Hepatic stellate cell (primary cell): ENCODE results near the gene GFM1.
"Not testable (repeated sequence)": the region's sequence is repeated elsewhere in the genome, so short reads cannot be mapped to it uniquely, and the experiment has no call there.

Source experiments
- DNase-seq: peaks from one replicate; pipeline ENCODE4 v3.0.0; 2011; ENCODE audit warnings: low spot score

Gene GFM1

DNA sequence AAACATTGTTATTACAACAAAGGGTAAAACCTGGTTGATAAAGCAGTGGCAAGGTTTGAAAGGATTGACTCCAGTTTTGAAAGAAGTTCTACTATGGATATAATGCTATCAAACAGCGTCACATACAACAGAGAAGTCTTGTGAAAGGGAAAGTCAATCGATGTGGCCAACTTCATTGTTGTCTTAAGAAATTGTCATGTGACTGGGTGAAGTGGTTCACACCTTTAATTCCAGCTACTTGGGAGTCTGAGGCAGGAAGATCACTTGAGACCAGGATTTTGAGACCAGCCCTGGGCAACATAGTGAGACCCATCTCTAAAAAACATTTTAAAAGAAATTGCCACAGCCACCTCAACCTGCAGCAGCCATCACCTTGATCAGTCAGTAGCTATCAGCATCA lies 34.4 kb downstream of the GFM1 start:
- DNase-seq, result no peak

DNA sequence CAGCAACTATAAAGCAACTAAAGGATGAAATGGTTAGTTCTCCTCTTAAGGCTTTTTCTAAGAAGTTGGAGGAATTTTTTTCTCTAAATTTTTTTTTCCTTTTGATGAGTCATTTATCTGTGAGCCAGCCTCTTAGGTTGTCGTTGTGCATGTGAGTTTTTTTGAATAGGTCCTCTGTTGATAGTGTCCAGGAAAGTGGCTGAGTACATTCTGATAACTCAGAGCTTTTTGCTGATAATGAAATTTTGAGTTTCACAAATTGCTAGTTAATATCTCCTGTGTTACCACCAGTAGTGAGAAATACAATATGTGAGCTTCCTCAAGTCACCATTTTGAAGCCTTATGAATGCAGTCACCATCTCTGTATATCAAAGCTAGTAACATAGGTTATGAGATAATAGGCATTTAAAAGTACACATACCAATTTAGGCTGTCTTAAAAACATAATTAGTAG lies 35.2 kb downstream of the GFM1 start:
- DNase-seq, result peak; percentile 22

DNA sequence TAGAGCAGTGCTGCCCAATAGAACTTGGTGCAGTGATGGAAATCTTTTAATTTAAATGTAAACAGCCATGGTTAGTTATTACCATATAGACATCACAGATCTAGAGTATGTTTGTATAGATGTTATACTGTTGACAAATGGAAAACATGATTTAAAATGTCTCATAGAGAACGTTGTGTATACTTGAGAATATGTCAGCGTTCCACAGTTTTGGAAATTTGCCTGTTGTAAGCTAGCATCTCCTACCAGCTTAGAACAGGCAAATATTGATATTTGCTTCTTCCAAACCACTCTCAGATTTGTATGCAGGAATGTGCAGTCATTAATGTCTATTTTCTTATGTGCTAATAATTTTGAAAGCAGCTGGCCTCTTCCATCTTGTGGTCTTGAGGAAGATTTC lies 36.5 kb downstream of the GFM1 start:
- DNase-seq, result no peak

DNA sequence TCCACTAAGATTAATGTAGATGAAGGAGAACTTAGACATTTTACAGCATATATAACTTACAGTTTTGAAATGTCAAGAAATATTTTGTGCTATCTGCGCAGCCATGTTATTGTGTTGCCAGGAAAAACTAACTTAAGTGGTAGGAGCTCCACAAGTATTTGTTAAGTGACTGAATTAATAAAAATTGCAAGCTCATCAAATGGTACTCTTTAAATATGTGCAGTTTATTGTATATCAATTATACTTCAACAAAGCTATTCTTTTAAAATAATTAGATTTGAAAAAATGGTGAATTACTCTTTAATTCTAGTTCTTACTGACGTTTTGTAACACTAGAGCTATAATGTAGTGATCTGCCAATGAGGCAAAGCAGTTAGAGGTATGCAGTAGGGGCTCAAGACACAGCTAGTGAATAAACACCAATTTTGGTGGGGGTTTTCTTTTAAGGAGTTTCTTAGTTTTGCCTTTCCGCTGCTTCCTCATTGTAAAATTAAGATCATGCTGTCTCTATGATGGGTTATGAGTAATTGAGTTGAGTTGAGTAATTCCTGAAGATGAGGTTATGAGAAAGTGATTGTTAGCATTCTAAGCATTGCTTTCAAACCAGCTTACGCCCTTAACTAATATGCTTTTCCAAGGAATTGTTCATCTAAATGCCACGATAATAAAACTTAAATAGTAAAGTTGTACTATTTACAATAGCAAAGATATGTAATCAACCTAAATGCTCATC lies 39.1 kb downstream of the GFM1 start:
- DNase-seq, result no peak

DNA sequence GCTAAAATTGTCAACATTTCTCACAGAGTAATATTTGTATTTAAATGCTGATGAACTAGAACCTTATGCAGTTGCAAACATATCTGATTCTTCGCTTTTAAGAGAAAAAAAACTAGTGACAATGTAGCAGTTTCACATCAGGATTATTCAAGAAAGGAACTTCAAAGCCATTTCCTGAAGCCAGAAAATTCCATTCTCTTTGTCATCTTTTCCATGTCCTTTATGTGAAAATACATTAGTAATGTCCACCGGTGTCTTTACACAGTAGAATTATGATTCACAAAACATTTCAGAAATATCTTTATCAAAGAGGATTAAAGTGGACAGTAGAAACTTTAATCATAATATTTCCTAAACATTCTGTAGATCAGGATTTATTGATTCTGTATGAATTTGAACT lies 40.8 kb downstream of the GFM1 start:
- no peak for DNase-seq

DNA sequence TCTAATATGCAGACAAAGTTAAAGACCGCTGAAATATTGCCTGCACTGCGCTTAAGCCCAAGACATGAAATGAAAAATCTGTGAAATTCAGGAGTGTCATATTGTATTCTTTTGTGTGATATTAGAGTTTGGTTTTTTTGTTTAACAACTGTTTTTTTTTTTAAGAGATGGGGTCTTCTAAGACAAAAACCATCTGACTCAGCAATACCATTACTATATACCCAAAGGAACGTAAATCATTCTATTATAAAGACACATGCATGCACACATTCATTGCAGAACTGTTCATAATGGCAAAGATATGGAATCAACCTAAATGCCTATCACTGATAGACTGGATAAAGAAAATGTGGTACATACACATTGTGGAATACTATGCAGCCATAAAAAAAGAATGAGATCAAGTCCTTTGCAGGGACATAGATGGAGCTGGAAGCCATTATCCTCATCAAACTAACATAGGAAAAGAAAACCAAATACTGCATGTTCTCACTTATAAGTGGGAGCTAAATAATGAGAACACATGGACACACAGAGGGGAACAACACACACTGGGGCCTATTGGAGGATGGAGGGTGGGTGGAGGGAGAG lies 49.6 kb downstream of the GFM1 start:
- not testable (repeated sequence) for DNase-seq

DNA sequence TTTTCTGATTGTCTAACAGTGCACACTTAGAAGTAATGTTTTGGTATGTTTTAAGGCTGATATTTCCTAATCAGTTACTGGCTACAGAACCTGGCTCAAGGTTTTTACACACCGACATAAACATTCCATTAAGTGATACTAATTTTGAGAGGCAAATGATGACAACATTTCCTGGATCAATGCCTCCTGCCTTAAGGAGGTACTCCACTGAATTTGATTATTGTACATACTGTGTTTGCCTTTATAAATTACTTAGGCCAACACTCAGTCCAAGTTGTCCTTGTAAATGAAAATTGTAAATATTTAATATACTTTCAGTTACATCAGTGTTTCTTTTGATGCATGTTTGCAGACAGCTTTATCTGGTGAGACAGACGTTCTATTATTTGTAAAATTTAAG lies 52.3 kb downstream of the GFM1 start:
- DNase-seq, result no peak

DNA sequence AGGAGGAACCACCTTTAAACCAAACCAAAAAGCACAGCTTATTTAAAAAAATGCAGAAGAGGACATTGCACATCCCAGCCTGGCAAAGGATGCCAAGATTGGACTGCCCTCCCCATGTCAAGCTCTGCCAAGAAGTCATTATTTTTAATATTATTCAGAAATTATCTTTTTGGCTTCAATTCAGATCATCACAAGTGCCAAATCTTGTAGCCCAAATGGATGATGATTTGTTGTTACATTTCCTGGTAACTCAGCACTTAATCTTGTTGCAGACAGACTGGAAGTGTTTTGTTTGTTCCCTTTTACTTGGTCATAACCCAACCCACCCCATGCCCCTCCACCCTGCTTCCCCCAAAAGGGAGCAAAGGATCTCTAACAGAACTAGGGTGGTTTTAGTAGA lies 56.2 kb downstream of the GFM1 start:
- no peak for DNase-seq

DNA sequence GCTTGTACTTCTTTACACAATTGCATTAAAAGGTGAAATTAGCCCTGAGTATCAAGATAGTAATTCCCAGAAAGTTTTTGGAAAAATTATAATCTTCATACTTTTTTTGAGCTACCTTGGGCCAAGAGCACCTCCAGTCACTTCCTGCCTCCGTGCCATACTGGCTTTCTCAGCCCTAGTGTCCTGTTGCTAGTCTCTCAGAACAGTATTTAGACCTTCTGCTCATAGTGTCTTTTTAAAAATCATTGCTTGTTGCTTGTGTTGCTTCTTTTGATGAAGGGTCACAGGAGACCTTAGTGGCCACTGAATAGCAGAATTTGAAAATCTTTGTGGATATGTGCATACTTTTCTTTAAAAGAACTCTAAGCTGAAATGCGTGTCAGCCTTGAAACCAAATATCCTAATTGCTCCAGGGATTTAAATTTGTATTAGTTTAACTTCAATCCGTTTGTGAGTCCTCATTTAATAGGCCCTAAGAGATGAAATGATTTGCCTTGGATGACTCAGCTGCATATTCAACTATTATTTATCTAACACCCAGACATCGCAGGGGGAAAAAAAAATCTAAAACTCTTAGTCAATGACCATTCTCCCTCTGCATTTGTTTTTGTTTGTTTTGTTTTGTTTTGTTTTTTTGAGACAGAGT lies 57.2 kb downstream of the GFM1 start:
- DNase-seq, result no peak

DNA sequence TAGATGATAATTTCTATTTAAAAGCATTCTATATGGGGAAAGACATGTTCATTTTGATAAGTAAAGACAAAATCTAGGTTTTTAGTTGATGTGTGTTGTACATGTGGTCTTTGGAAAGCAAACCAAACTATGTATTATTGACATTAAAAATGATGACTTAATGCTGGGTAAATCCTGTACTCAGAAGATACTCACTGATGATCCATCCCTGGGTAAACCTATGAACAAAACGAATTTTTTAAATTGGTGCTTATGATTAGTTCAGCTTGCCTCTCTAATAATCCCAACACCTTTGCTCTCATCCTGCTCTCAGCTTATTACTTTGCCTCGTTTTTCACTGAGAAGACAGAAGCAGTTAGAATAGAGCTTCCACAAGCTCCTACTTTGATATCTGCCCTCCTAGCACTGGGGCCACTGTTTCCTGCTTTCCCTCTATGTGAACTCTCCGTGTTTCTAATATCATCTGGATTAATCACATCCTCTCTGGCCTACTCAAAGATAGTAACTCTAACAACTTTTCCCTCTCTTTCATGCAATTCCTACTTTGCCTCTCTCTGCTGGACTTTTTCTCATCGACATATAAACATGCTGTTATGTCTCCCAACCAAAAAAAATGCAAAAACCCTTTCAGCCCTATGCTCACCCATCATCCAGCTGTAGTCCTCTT lies 58.6 kb downstream of the GFM1 start:
- peak; percentile 71 for DNase-seq

DNA sequence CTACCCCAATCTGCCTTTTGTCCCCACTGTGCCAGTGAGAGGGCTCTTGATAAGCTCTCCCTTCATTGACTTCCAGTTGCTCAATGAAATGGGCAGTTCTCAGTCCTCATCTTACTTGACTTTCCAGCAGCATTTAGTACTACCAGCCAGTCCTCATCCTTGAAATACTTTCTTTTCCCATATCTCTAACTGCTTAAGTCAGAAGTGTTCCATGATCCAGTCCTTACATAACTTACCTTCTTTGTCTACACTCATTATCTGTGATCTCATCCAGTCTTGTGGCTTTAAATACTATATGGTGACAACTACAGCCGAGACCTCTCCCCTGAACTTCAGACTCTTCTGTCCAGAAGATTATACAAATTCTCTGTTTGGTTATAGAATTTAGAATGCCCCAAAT lies 59.2 kb downstream of the GFM1 start:
- DNase-seq, result no peak

DNA sequence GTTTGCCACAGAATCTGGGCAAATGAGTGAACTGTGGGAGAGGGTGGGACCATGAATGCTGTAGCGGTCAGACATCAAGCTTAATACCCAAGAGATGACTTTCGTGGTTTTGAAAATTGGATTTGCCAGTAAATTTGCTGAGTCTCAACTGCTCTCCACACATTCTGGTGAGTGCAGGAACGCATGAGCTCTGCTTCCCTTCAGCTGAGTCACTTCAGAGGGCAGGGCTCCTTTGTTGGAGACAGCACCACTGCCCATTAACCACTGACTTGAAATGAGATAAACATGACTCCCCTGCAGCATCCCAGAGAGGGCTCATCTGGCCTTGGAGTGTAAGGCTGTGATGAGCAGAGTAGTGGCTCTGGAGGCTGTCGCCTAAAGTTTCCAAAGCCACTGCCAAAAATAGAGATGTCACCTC lies 65.3 kb downstream of the GFM1 start:
- DNase-seq, result peak; percentile 78

DNA sequence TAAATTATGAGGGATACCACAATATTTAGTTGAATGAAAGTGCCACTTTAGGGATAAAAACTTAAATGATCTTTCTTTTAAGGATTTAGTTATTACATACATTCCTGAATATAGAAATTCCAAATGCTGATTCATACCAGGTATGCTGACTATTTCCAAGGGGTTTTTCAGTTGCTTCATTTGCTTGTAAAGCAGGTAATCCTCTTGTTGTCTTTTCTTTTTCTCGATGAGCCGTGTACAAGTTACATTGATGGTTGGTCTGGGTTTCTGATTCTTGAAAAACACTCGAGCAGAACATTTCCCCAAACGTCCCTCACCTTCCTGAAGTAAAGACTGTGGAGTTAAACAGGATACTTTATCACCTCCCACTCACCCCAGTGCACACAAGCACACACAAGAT lies 66.3 kb downstream of the GFM1 start:
- no peak for DNase-seq

DNA sequence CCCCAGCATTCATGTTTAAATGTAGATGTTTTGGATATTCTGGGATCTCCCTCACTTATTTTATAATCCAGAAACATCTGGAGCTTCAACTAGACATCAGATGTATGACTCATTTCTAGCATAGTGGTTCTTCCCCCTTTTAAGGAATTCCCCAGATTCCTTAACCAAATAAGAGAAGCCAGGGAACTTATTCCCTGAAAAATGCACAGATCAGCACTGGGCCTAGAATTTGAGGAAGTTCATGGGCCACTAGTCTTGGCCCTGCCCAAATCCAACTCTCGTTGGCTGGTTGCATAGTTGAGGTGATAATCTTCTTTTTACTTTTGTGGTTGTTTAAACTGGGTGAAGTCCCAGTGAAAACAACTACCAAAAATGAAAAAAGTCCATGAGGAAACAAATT lies 67.6 kb downstream of the GFM1 start:
- peak; percentile 83 for DNase-seq

DNA sequence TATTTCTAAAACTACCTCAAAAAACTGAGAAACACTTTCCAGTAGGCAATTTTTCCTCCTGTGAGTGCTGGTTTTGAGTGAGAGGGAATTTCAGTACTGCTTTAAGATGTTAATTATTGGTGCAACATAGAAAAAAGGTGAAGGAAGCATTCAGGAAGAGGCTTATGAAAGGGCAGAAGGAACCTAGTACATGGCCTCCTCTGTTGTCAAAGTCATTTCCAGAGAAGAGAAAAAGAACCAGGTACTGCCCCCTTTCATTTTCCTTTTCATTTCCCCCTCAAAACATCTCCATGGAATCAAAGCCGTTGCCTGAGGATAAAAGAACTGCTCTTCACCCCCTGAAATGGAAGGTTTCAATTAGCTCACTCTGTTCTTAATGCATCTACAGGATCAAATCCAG lies 68.1 kb downstream of the GFM1 start:
- no peak for DNase-seq

DNA sequence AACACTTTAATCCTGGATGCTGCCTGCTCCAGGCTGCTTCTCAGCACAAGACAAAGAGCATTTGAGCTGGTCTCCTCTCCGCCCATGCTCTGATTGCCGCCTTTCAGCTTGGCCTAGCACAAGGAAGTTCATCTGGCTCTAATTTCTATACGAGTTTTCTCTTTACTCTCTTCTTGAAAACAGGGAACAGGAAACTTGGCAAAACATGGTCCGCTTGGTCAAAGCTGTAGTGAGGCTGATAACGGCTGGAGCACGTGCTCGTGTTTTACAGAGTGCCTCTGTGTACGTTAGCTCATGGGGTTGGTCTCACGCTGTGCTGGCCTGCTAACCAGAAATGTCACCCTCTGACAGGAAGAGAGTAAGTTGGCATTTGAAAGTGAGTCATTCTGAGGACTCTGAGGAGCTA lies 68.8 kb downstream of the GFM1 start:
- no peak for DNase-seq

DNA sequence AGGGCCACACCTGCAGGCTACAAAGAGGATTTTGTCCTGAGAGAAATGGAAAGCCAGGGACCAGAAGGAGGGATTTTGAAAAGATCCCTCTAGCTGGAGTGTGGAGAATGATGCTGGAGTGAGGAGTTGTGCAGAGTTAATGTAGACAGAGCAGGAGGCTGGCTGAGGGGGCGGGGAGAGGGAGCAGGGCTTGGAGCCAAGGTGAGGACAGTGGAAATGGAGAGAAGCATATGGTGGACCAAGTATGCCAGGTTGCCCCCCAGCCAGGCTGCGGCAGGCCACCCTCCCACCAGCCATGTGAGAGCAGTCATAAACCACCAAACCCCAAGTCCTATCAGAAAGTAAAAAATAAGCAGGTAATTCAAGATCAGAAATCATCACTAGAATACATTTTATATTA lies 73.2 kb downstream of the GFM1 start:
- DNase-seq, result no peak

DNA sequence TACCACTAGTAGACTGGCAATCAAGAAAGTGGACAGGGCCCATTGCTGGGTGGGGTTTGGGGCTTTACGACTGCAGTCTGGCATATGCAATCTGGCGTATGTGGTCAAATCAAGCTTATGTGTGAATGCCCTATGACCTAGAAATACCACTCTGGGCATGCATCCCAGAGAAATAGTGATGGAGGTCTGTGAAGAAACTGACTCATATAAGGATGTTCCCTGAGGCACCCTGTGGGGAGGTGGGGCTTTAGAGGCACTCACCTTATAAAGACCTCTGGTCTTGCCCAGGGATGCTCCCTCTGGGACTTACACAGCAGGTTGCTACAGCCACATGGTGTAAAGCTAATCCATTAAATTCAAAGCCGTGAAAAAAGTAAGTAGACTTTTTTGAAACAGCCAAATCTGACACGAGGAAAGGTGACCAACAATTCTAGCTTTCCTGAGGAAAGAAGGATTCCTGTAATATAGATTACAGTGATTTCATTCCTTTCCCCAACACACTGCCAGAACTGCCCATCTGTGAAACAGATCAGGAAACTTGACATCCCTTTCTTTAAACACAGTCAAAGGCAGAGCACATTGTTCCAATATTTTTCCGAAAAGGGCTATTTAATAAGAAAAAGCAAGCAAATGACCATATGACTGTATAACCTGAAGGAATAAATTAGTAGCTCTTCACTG lies 74.3 kb downstream of the GFM1 start:
- no peak for DNase-seq

DNA sequence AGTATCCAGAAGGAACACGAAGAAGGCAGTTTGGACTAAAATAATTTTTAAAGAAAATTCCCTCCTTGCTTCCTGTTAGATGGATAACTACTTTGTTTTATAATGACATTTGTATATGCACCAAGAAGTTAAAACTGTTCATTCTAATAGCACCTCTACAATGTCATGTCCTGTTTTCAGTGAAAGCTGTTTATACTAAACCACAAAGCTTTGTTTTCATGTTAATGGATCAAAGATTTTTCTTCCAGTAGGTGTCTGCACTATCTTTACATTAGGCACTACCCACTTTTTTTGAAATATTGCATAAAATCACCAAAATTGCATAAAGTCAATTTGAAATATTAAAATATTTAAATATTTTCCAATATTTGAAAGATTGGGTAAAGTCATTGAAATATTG lies 77.8 kb downstream of the GFM1 start:
- no peak for DNase-seq

DNA sequence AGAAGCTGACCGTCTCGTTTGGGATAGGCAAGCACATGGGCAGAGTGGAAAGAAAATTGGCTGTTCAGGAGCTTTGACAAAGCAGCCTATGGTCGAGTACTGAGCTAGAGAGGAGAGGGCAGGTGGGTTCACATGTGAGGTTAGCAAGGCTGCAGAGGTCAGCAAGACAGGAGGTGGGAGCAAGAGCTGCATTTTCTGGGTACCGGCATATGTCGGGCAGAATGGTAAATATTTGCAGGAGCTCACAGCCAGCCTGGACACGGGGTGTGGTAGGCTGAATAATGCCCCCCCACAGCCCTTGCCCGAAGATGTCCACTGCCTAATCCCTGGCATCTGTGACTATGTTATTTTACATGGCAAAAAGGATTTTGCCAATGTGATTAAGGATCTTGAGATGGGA lies 79.7 kb downstream of the GFM1 start:
- DNase-seq, result no peak

DNA sequence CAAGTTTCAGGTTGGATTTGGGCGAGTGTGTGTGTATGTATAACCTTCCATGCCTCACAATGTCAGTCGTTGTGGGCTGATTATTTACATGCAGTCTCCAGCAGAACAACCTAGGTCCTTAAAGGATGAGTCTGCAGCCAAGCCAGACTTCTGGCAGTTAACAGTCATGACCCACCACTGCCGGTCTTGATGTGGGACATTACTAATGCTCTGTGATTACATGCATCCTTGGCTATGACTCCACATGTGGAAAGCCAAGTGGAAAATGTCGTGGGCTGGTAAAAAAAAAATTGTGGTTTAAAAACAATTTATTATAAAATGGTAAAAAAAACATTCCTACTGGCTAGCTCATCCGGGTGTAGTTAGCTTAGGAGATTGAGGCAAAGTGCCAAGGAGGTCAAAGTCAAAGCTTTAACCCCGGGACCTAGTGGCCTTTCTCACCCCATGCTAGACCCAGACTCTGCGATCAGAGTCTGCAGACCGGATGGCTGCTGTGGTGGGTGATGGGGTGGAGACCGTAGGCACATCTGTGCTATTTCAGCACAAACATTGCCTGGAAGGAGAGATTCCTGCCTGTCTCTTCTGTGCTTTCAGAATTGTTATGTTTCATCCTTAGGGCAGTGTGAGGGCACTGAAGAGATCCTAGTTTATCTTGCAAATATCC lies 81.2 kb downstream of the GFM1 start:
- DNase-seq, result peak; percentile 94
